Measurements from ENCODE around the gene RPS16.

- TF ChIP-seq, protein P1, sequence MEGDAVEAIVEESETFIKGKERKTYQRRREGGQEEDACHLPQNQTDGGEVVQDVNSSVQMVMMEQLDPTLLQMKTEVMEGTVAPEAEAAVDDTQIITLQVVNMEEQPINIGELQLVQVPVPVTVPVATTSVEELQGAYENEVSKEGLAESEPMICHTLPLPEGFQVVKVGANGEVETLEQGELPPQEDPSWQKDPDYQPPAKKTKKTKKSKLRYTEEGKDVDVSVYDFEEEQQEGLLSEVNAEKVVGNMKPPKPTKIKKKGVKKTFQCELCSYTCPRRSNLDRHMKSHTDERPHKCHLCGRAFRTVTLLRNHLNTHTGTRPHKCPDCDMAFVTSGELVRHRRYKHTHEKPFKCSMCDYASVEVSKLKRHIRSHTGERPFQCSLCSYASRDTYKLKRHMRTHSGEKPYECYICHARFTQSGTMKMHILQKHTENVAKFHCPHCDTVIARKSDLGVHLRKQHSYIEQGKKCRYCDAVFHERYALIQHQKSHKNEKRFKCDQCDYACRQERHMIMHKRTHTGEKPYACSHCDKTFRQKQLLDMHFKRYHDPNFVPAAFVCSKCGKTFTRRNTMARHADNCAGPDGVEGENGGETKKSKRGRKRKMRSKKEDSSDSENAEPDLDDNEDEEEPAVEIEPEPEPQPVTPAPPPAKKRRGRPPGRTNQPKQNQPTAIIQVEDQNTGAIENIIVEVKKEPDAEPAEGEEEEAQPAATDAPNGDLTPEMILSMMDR (IDR thresholded peaks at IDR 0.05) = peak in 1 of 6 experiments; percentile 19
- peak; percentile 55 to 95 for TF ChIP-seq POLR2A (IDR thresholded peaks at IDR 0.05)
Measured at GRCh38 chr19:39445196-39446111, 9.7 kb upstream of the RPS16 start, which contains the start of gene SUPT5H.
